HepG2 (cell line): ENCODE measurements around the gene PMPCB. TPM values are rescaled to one million over a fixed set of nuclear protein-coding genes. Genes with fewer than 3 reads are reported as not detected.

Experiments
- ATAC-seq: fragments of 200-7000 bp; cut with Tn5 transposase; 3 replicates; pipeline ENCODE4 v1.9.1; 2020; ENCODE audit warnings: mild to moderate bottlenecking, moderate library complexity
- BruUV-seq: library from RNA; stranded (reverse); fragments of 400-500 nt; replicated peaks from 2 replicates; lab custom pipeline; 2021; lab: Mats Ljungman, UMichigan
- CTCF ChIA-PET: fragments of 300-600 bp; formaldehyde crosslinking; extraction: SDS; loops from one replicate; lab custom pipeline; 2021; ENCODE audit warnings: low total read pairs, inconsistent platforms, low intra/inter-chr PET ratio; lab: Yijun Ruan, JAX
- POLR2A ChIA-PET: fragments of 350-600 bp; sonication (Branson Sonifier 250); formaldehyde crosslinking; loops from one replicate; lab custom pipeline; 2020; ENCODE audit warnings: antibody characterized with exemption, inconsistent platforms; lab: Yijun Ruan, JAX
- DNase-seq: peaks from one replicate; pipeline ENCODE4 v3.0.0-alpha.2; 2015; ENCODE audit warnings: low spot score
- FAIRE-seq: peaks from 3 replicates; lab custom pipeline; 2011; peaks lifted over from hg19 to GRCh38; lab: Jason Lieb, UNC
- H2AFZ ChIP-seq: one replicate; pipeline ENCODE4 v1.6.1; 2011; ENCODE audit warnings: low read length, inconsistent platforms
- H3K27ac ChIP-seq: fragments of 300-600 bp; 3 replicates; pipeline ENCODE4 v1.8.0; 2011; ENCODE audit warnings: mixed run types, mild to moderate bottlenecking, mixed read lengths, low read length, inconsistent platforms; ENCODE audit not compliant: insufficient read depth; ENCODE audit errors: extremely low read length
- H3K27me3 ChIP-seq, 2 experiments: fragments of 200-600 bp in 1 of 2; 2 replicates in 1 of 2; 3 replicates in 1 of 2; pipeline versions ENCODE4 v1.6.0 to v1.8.0; 2011; ENCODE audit warnings: low read length in 2 of 2, mild to moderate bottlenecking in 2 of 2, moderate library complexity in 2 of 2, inconsistent platforms in 1 of 2; ENCODE audit not compliant: insufficient read depth in 2 of 2, control insufficient read depth in 1 of 2
- H3K36me3 ChIP-seq, 2 experiments: fragments of 200-600 bp in 1 of 2; replicated peaks in 1 of 2; 2 replicates in 1 of 2; 3 replicates in 1 of 2; pipeline versions ENCODE4 v1.5.1 to v1.8.0; 2011; ENCODE audit warnings: low read length in 2 of 2, inconsistent platforms in 1 of 2; ENCODE audit not compliant: insufficient read depth in 2 of 2, control insufficient read depth in 1 of 2
- H3K4me1 ChIP-seq: 2 replicates; pipeline ENCODE4 v1.5.1; 2012; ENCODE audit warnings: low read length, inconsistent platforms; ENCODE audit not compliant: insufficient read depth
- H3K4me2 ChIP-seq: 2 replicates; pipeline ENCODE4 v1.6.0; 2011; ENCODE audit warnings: low read depth, low read length, inconsistent platforms
- H3K4me3 ChIP-seq, 3 experiments: fragments of 200-600 bp in 1 of 3; sonication (generic), shearing (Covaris generic) in 1 of 3; replicated peaks in 1 of 3; 2 replicates each; pipeline ENCODE4 v1.5.1; 2011 to 2016; ENCODE audit warnings: low read length in 3 of 3, inconsistent platforms in 2 of 3, low read depth in 2 of 3, mild to moderate bottlenecking in 2 of 3, control low read depth in 1 of 3, mixed read lengths in 1 of 3; ENCODE audit not compliant: insufficient read depth in 1 of 3
- H3K79me2 ChIP-seq: one replicate; pipeline ENCODE4 v1.6.1; 2011; ENCODE audit warnings: low read length, inconsistent platforms; ENCODE audit not compliant: insufficient read depth
- H3K9ac ChIP-seq: 2 replicates; pipeline ENCODE4 v1.6.0; 2011; ENCODE audit warnings: mild to moderate bottlenecking, low read depth, low read length, inconsistent platforms; ENCODE audit not compliant: insufficient read depth
- H3K9me3 ChIP-seq: 2 replicates; pipeline ENCODE4 v1.5.1; 2012; ENCODE audit warnings: mild to moderate bottlenecking, low read length
- H4K20me1 ChIP-seq: 2 replicates; pipeline ENCODE4 v1.6.0; 2011; ENCODE audit warnings: inconsistent platforms, mild to moderate bottlenecking, low read length, moderate library complexity; ENCODE audit not compliant: insufficient read depth
- BCL6 ChIP-seq: IDR thresholded peaks from 2 replicates; pipeline ENCODE4 v1.6.1; 2016; ENCODE audit warnings: missing genetic modification reagents, missing compliant biosample characterization
- ESRRA ChIP-seq: sonication (generic); formaldehyde crosslinking; IDR thresholded peaks from 2 replicates; pipeline ENCODE4 v1.5.1; 2020; ENCODE audit warnings: mild to moderate bottlenecking, low read depth, missing genetic modification reagents
- GFI1 ChIP-seq: sonication (generic); formaldehyde crosslinking; IDR thresholded peaks from 2 replicates; pipeline ENCODE4 v1.5.0; 2020; ENCODE audit warnings: missing genetic modification reagents, mild to moderate bottlenecking, borderline replicate concordance
- HINFP ChIP-seq: sonication (generic); formaldehyde crosslinking; IDR thresholded peaks from 2 replicates; pipeline ENCODE4 v1.4.0; 2020; ENCODE audit warnings: low read depth, mild to moderate bottlenecking, missing genetic modification reagents
- JUNB ChIP-seq: sonication (generic); formaldehyde crosslinking; IDR thresholded peaks from 2 replicates; pipeline ENCODE4 v1.8.0; 2022; ENCODE audit warnings: missing genetic modification reagents, mild to moderate bottlenecking, borderline replicate concordance
- PBX2 ChIP-seq: IDR thresholded peaks from 2 replicates; pipeline ENCODE4 v1.6.1; 2016; ENCODE audit warnings: control low read depth
- TEF ChIP-seq: sonication (generic); formaldehyde crosslinking; IDR thresholded peaks from 2 replicates; pipeline ENCODE4 v1.5.0; 2020; ENCODE audit warnings: missing genetic modification reagents
- ZNF235 ChIP-seq: sonication (generic); formaldehyde crosslinking; IDR thresholded peaks from 2 replicates; pipeline ENCODE4 v1.8.1; 2023; ENCODE audit warnings: mild to moderate bottlenecking, missing genetic modification reagents, borderline replicate concordance
- ZNF326 ChIP-seq: sonication (generic); formaldehyde crosslinking; IDR thresholded peaks from 2 replicates; pipeline ENCODE4 v1.4.0; 2020; ENCODE audit warnings: missing genetic modification reagents, borderline replicate concordance
- ZNF34 ChIP-seq: sonication (generic); formaldehyde crosslinking; IDR thresholded peaks from 2 replicates; pipeline ENCODE4 v1.4.0; 2020; ENCODE audit warnings: mild to moderate bottlenecking, missing genetic modification reagents, borderline replicate concordance
- ZNF646 ChIP-seq: sonication (generic); formaldehyde crosslinking; IDR thresholded peaks from 2 replicates; pipeline ENCODE4 v1.9.0; 2021; ENCODE audit warnings: mild to moderate bottlenecking, missing genetic modification reagents
- ZNF724P ChIP-seq: sonication (generic); formaldehyde crosslinking; IDR thresholded peaks from 2 replicates; pipeline ENCODE4 v1.8.0; 2022; ENCODE audit warnings: missing genetic modification reagents, borderline replicate concordance
- ZNF784 ChIP-seq: sonication (generic); formaldehyde crosslinking; IDR thresholded peaks from 2 replicates; pipeline ENCODE4 v1.5.1; 2020; ENCODE audit warnings: missing genetic modification reagents, mild to moderate bottlenecking, borderline replicate concordance
- WGBS: methylation state at CpG from one replicate; pipeline ENCODE4 v1.1.6; 2017; ENCODE audit warnings: low lambda C conversion rate; 5-methylcytosine and 5-hydroxymethylcytosine counted together
- in situ Hi-C: cut with HindIII; loops from 2 replicates; pipeline ENCODE4 v1.10.0; 2017; ENCODE audit warnings: low pct_unique_long_range_greater_than_20kb; ENCODE audit not compliant: extremely low pct_ligation_motif_present
- intact Hi-C: fragments of 100-400 bp; cut with micrococcal nuclease; formaldehyde crosslinking; loops from one replicate; pipeline ENCODE4 v1.10.0; 2022; ENCODE audit not compliant: unreplicated experiment
- polyA plus RNA-seq, 8 experiments: library from polyadenylated mRNA; depleted of rRNA in 3 of 8; stranded (reverse) in 7 of 8; unstranded in 1 of 8; fragments of >200 nt; fragmentation: Illumina TruSeq in 4 of 8; extraction: Trizol in 4 of 8; gene quantifications; 2 replicates each; pipeline versions ENCODE4 v1.2.1 to v1.2.3, GENCODE V29; 2011 to 2016; ENCODE audit warnings: low read depth in 4 of 8, missing spikeins in 1 of 8, mixed read lengths in 1 of 8; ENCODE audit not compliant: insufficient read depth in 1 of 8
- total RNA-seq, 5 experiments: library from RNA; depleted of rRNA; stranded (reverse); fragments of >200 nt; fragmentation: Illumina TruSeq; extraction: Trizol; gene quantifications; 2 replicates each; pipeline ENCODE4 v1.2.3, GENCODE V29; 2016; ENCODE audit warnings: low read depth in 1 of 5

The PMPCB gene
- total and polyA plus RNA-seq, 2 of the 13 experiments (the other 11 are each of a cell fraction or from before 2014, with no cell fraction given), result 80.8 to 124 TPM

GRCh38 chr7:103292122-103292521 is 5.1 kb upstream of the PMPCB start:
- no peak overlapping the region for H2AFZ ChIP-seq
- H3K4me3 ChIP-seq, result no peak overlapping the region
- ChIA-PET CTCF (no interaction called here), POLR2A (no interaction called here)
- intact Hi-C loops, result no loop called here
- peaks cover 7% of the 10 kb centered on the region for H3K4me1 ChIP-seq
- in situ Hi-C loops, result no loop called here
- no peaks in the 10 kb centered on the region for H3K36me3 ChIP-seq
- H3K9ac ChIP-seq, result no peak overlapping the region
- H3K4me2 ChIP-seq, result no peak overlapping the region
- H4K20me1 ChIP-seq, result no peaks in the 10 kb centered on the region
- no peaks in the 10 kb centered on the region for H3K9me3 ChIP-seq
- BruUV-seq, result no TSS peak
- H3K79me2 ChIP-seq, result no peaks in the 10 kb centered on the region
- ATAC-seq (no peak), DNase-seq (no peak), FAIRE-seq (no peak)
- H3K27ac ChIP-seq, result no peak overlapping the region
- WGBS, result 14% methylated on average over 3 of the region's 3 CpGs
- H3K27me3 ChIP-seq, result peaks cover 0 to 5% of the 10 kb centered on the region in 2 experiments; a peak in 1 of 5 replicates
- TF ChIP-seq ZNF235 (CRISPR knock-in tag), result no peak
- no peak for TF ChIP-seq GFI1 (CRISPR knock-in tag)
- no peak for TF ChIP-seq ZNF784 (CRISPR knock-in tag)
- TF ChIP-seq ZNF724P, result no peak
- no peak for TF ChIP-seq ZNF646 (CRISPR knock-in tag)
- no peak for TF ChIP-seq ZNF34 (CRISPR knock-in tag)
- TF ChIP-seq ESRRA (CRISPR knock-in tag), result no peak
- TF ChIP-seq PBX2 (CRISPR knock-in tag), result no peak
- TF ChIP-seq TEF (CRISPR knock-in tag), result no peak
- TF ChIP-seq JUNB (CRISPR knock-in tag), result no peak
- no peak for TF ChIP-seq ZNF326 (CRISPR knock-in tag)
- TF ChIP-seq HINFP (CRISPR knock-in tag), result no peak
- no peak for TF ChIP-seq BCL6 (CRISPR knock-in tag)
